HEK293 (cell line): Measurements from ENCODE around the gene SECISBP2L.
A peak's percentile ranks its signal among the peaks of the same experiment; 100 is the strongest.

Experiments used
- CTCF ChIA-PET: fragments of 350-600 bp; formaldehyde crosslinking; extraction: SDS; loops from one replicate; lab custom pipeline; 2021; ENCODE audit warnings: antibody characterized with exemption; lab: Yijun Ruan, JAX
- POLR2A ChIA-PET: fragments of 300-600 bp; formaldehyde crosslinking; extraction: SDS; loops from one replicate; lab custom pipeline; 2020; ENCODE audit warnings: antibody characterized with exemption, inconsistent platforms; lab: Yijun Ruan, JAX
- H3K27ac ChIP-seq: fragments of 200-500 bp; sonication (Bioruptor generic); 2 replicates; pipeline ENCODE4 v1.5.1; 2014; ENCODE audit warnings: low read depth, low read length, control low read depth, inconsistent platforms; ENCODE audit errors: extremely low read depth
- H3K36me3 ChIP-seq, 2 experiments: fragments of 200-500 bp in 1 of 2; sonication (Bioruptor generic) in 1 of 2; 1 replicate in 1 of 2; 2 replicates in 1 of 2; pipeline ENCODE4 v1.5.1; 2014 to 2017; ENCODE audit warnings: inconsistent platforms in 2 of 2, low read length in 2 of 2; ENCODE audit not compliant: control insufficient read depth in 2 of 2, insufficient read depth in 1 of 2
- H3K4me1 ChIP-seq: fragments of 200-500 bp; sonication (Bioruptor generic); 2 replicates; pipeline ENCODE4 v1.5.1; 2014; ENCODE audit warnings: mild to moderate bottlenecking, low read length, inconsistent platforms; ENCODE audit not compliant: control insufficient read depth, insufficient read depth
- H3K4me3 ChIP-seq: 2 replicates; pipeline ENCODE4 v1.5.1; 2011; ENCODE audit warnings: low read depth, mild to moderate bottlenecking, control low read depth, low read length, moderate library complexity
- H3K9me3 ChIP-seq: fragments of 200-500 bp; sonication (Bioruptor generic); 2 replicates; pipeline ENCODE4 v1.5.1; 2014; ENCODE audit warnings: low read depth, low read length, inconsistent platforms; ENCODE audit not compliant: control insufficient read depth, insufficient read depth
- BCL11A ChIP-seq: fragments of 450-650 bp; formaldehyde crosslinking; IDR thresholded peaks from 2 replicates; pipeline ENCODE4 v1.5.1; 2016; ENCODE audit warnings: low read depth, missing biosample characterization, missing genetic modification characterization
- ELK4 ChIP-seq: IDR thresholded peaks from 2 replicates; pipeline ENCODE4 v1.6.1; 2011; ENCODE audit warnings: mild to moderate bottlenecking, low read depth, low read length, borderline replicate concordance
- KLF16 ChIP-seq: fragments of 450-650 bp; formaldehyde crosslinking; IDR thresholded peaks from 2 replicates; pipeline ENCODE4 v1.5.1; 2017; ENCODE audit warnings: missing biosample characterization, missing genetic modification characterization
- OVOL3 ChIP-seq: fragments of 450-650 bp; formaldehyde crosslinking; IDR thresholded peaks from 2 replicates; pipeline ENCODE4 v1.5.1; 2016; ENCODE audit warnings: missing biosample characterization, missing genetic modification characterization
- PRDM10 ChIP-seq: fragments of 450-650 bp; formaldehyde crosslinking; IDR thresholded peaks from 2 replicates; pipeline ENCODE4 v1.5.1; 2016; ENCODE audit warnings: missing biosample characterization, missing genetic modification characterization
- ZEB2 ChIP-seq: fragments of 450-650 bp; formaldehyde crosslinking; IDR thresholded peaks from 2 replicates; pipeline ENCODE4 v1.5.1; 2016; ENCODE audit warnings: missing biosample characterization, missing genetic modification characterization
- ZFP69B ChIP-seq: fragments of 450-650 bp; formaldehyde crosslinking; IDR thresholded peaks from 2 replicates; pipeline ENCODE4 v1.5.1; 2016; ENCODE audit warnings: missing biosample characterization, missing genetic modification characterization
- ZNF121 ChIP-seq: fragments of 450-650 bp; formaldehyde crosslinking; IDR thresholded peaks from 2 replicates; pipeline ENCODE4 v1.5.1; 2016; ENCODE audit warnings: missing biosample characterization, missing genetic modification characterization
- ZNF132 ChIP-seq: fragments of 450-650 bp; formaldehyde crosslinking; IDR thresholded peaks from 2 replicates; pipeline ENCODE4 v1.5.1; 2017; ENCODE audit warnings: missing biosample characterization, missing genetic modification characterization, borderline replicate concordance
- ZNF138 ChIP-seq: fragments of 450-650 bp; formaldehyde crosslinking; IDR thresholded peaks from 2 replicates; pipeline ENCODE4 v1.5.1; 2016; ENCODE audit warnings: missing biosample characterization, missing genetic modification characterization, borderline replicate concordance
- ZNF146 ChIP-seq: fragments of 450-650 bp; formaldehyde crosslinking; IDR thresholded peaks from 2 replicates; pipeline ENCODE4 v1.5.1; 2016; ENCODE audit warnings: missing biosample characterization, missing genetic modification characterization
- ZNF157 ChIP-seq: fragments of 450-650 bp; formaldehyde crosslinking; IDR thresholded peaks from 2 replicates; pipeline ENCODE4 v1.5.1; 2016; ENCODE audit warnings: missing biosample characterization, missing genetic modification characterization
- ZNF175 ChIP-seq: fragments of 450-650 bp; formaldehyde crosslinking; IDR thresholded peaks from 2 replicates; pipeline ENCODE4 v1.5.1; 2016; ENCODE audit warnings: missing biosample characterization, missing genetic modification characterization
- ZNF280C ChIP-seq: fragments of 450-650 bp; formaldehyde crosslinking; IDR thresholded peaks from 2 replicates; pipeline ENCODE4 v1.5.1; 2016; ENCODE audit warnings: missing biosample characterization, missing genetic modification characterization
- ZNF610 ChIP-seq: fragments of 450-650 bp; formaldehyde crosslinking; IDR thresholded peaks from 2 replicates; pipeline ENCODE4 v1.5.1; 2016; ENCODE audit warnings: missing biosample characterization, missing genetic modification characterization, borderline replicate concordance
- ZNF626 ChIP-seq: fragments of 450-650 bp; sonication (Bioruptor Pico); formaldehyde crosslinking; IDR thresholded peaks from 2 replicates; pipeline ENCODE4 v1.5.1; 2018; ENCODE audit warnings: missing biosample characterization, missing genetic modification characterization, inconsistent platforms
- ZNF658 ChIP-seq: fragments of 450-650 bp; formaldehyde crosslinking; IDR thresholded peaks from 2 replicates; pipeline ENCODE4; 2016; ENCODE audit warnings: missing biosample characterization, missing genetic modification characterization
- ZNF664 ChIP-seq: fragments of 450-650 bp; formaldehyde crosslinking; IDR thresholded peaks from 2 replicates; pipeline ENCODE4 v1.5.1; 2016; ENCODE audit warnings: missing biosample characterization, missing genetic modification characterization
- ZNF670 ChIP-seq: fragments of 450-650 bp; formaldehyde crosslinking; IDR thresholded peaks from 2 replicates; pipeline ENCODE4 v1.5.1; 2016; ENCODE audit warnings: missing biosample characterization, missing genetic modification characterization, low read depth
- ZNF777 ChIP-seq: fragments of 450-650 bp; formaldehyde crosslinking; IDR thresholded peaks from 2 replicates; pipeline ENCODE4 v1.5.1; 2017; ENCODE audit warnings: missing biosample characterization, missing genetic modification characterization, borderline replicate concordance
- ZNF785 ChIP-seq: fragments of 450-650 bp; formaldehyde crosslinking; IDR thresholded peaks from 2 replicates; pipeline ENCODE4 v1.5.1; 2016; ENCODE audit warnings: missing biosample characterization, missing genetic modification characterization
- TF ChIP-seq, protein P1 (sequence below): fragments of 450-650 bp; formaldehyde crosslinking; IDR thresholded peaks from 2 replicates; pipeline ENCODE4 v1.5.1; 2016; ENCODE audit warnings: missing biosample characterization, missing genetic modification characterization
- TF ChIP-seq, protein P2 (sequence below): fragments of 450-650 bp; formaldehyde crosslinking; IDR thresholded peaks from 2 replicates; pipeline ENCODE4 v1.5.1; 2017; ENCODE audit warnings: missing biosample characterization, missing genetic modification characterization
- TF ChIP-seq, protein P3 (sequence below): fragments of 450-650 bp; formaldehyde crosslinking; IDR thresholded peaks from 2 replicates; pipeline ENCODE4 v1.5.1; 2016; ENCODE audit warnings: missing biosample characterization, missing genetic modification characterization

SECISBP2L gene

DNA sequence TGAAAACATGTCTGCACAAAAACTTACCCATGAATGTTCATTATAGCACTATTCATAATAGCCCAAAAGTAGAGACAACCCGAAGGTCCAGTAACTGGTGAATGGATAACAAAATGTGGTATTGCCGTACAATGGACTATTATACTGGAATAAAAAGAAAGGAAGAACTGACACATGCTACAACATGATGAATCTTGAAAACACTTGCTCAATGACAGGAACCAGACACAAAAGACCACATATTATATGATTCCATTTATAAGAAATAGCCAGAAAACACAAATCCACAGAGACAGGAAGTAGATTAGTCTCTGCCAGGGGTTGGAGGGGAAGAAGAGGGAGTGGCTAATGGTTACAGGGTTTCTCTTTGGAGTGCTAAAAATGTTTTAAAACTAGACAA, 100.9 kb downstream of the SECISBP2L start (continued):
- TF ChIP-seq ZNF610 (tag by site-specific recombination) (no peak), ZNF121 (no peak)
- TF ChIP-seq, all 188 proteins: peak for 0

- ChIA-PET CTCF (interaction anchor here (0.6 kb wide), 1 partner anchor 1037 kb away, joined by 3 read pairs; no protein-coding TSS in a partner anchor), POLR2A (no interaction called here)
- no peak for TF ChIP-seq PRDM10
- TF ChIP-seq ZNF157 (tag by site-specific recombination): no peak
- no peak for TF ChIP-seq BCL11A (tag by site-specific recombination)
- no peak for TF ChIP-seq ZNF777 (tag by site-specific recombination)
- no peak for TF ChIP-seq KLF16
- TF ChIP-seq, protein P1, sequence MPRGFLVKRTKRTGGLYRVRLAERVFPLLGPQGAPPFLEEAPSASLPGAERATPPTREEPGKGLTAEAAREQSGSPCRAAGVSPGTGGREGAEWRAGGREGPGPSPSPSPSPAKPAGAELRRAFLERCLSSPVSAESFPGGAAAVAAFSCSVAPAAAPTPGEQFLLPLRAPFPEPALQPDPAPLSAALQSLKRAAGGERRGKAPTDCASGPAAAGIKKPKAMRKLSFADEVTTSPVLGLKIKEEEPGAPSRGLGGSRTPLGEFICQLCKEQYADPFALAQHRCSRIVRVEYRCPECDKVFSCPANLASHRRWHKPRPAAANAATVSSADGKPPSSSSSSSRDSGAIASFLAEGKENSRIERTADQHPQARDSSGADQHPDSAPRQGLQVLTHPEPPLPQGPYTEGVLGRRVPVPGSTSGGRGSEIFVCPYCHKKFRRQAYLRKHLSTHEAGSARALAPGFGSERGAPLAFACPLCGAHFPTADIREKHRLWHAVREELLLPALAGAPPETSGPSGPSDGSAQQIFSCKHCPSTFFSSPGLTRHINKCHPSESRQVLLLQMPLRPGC (tag by site-specific recombination): no peak
- no peak for TF ChIP-seq ZNF138 (tag by site-specific recombination)
- TF ChIP-seq ZEB2: no peak
- TF ChIP-seq ZNF658 (tag by site-specific recombination): no peak
- TF ChIP-seq ZNF664 (tag by site-specific recombination): no peak
- no peak for TF ChIP-seq ZNF670 (tag by site-specific recombination)
- TF ChIP-seq ELK4: no peak
- no peak for TF ChIP-seq ZNF132
- no peak for TF ChIP-seq OVOL3
- no peak for TF ChIP-seq ZNF175
- no peak for TF ChIP-seq ZNF785 (tag by site-specific recombination)
- TF ChIP-seq ZFP69B (tag by site-specific recombination): no peak
Measured at GRCh38 chr15:48941904-48942303, 104.3 kb downstream of the SECISBP2L start.

GRCh38 chr15:48940508-48940907, 105.7 kb downstream of the SECISBP2L start:
- POLR2A ChIA-PET: no interaction called here
- TF ChIP-seq, protein P2, sequence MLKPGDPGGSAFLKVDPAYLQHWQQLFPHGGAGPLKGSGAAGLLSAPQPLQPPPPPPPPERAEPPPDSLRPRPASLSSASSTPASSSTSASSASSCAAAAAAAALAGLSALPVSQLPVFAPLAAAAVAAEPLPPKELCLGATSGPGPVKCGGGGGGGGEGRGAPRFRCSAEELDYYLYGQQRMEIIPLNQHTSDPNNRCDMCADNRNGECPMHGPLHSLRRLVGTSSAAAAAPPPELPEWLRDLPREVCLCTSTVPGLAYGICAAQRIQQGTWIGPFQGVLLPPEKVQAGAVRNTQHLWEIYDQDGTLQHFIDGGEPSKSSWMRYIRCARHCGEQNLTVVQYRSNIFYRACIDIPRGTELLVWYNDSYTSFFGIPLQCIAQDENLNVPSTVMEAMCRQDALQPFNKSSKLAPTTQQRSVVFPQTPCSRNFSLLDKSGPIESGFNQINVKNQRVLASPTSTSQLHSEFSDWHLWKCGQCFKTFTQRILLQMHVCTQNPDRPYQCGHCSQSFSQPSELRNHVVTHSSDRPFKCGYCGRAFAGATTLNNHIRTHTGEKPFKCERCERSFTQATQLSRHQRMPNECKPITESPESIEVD (tag by site-specific recombination): no peak
- TF ChIP-seq, protein P3, sequence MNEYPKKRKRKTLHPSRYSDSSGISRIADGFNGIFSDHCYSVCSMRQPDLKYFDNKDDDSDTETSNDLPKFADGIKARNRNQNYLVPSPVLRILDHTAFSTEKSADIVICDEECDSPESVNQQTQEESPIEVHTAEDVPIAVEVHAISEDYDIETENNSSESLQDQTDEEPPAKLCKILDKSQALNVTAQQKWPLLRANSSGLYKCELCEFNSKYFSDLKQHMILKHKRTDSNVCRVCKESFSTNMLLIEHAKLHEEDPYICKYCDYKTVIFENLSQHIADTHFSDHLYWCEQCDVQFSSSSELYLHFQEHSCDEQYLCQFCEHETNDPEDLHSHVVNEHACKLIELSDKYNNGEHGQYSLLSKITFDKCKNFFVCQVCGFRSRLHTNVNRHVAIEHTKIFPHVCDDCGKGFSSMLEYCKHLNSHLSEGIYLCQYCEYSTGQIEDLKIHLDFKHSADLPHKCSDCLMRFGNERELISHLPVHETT (tag by site-specific recombination): peak; percentile 69; the same call in 1 of the 2 replicates
- no peak for TF ChIP-seq ZNF280C (tag by site-specific recombination)
- TF ChIP-seq ZNF626 (tag by site-specific recombination): no peak
- TF ChIP-seq ZNF146 (tag by site-specific recombination): no peak

More at GRCh38 chr15:48941904-48942303, 104.3 kb downstream of the SECISBP2L start:
- no peak overlapping the region for H3K4me3 ChIP-seq
- H3K36me3 ChIP-seq: no peaks in the 10 kb centered on the region
- H3K4me1 ChIP-seq: 0 out of 2 replicates have a peak, but pooled peaks cover 2% of the 10 kb centered on the region
- H3K27ac ChIP-seq: no peak overlapping the region
- H3K9me3 ChIP-seq: no peaks in the 10 kb centered on the region

More at GRCh38 chr15:48940508-48940907, 105.7 kb downstream of the SECISBP2L start:
- Histone ChIP-seq H3K4me3 (no peak overlapping the region), H3K27ac (no peak overlapping the region), H3K9me3 (no peaks in the 10 kb centered on the region), H3K36me3 (no peaks in the 10 kb centered on the region), H3K4me1 (no peaks in the 10 kb centered on the region)
- CTCF ChIA-PET: interaction anchor here (0.7 kb wide), 1 partner anchor 395 kb away, joined by 4 read pairs; no protein-coding TSS in a partner anchor
